IPS-18c (cell line): ENCODE measurements around the gene CACNA2D4.

Experiments used
- H3K4me3 ChIP-seq: 2 replicates; pipeline ENCODE4 v1.7.0; 2013; ENCODE audit warnings: low read depth, mild to moderate bottlenecking, low read length, moderate library complexity; ENCODE audit not compliant: insufficient read depth
- H3K9me3 ChIP-seq: one replicate; pipeline ENCODE4 v1.6.1; 2013; ENCODE audit warnings: mild to moderate bottlenecking, low read length, moderate library complexity; ENCODE audit not compliant: control insufficient read depth, insufficient read depth

The CACNA2D4 gene

GRCh38 chr12:1924996-1925683, 6.7 kb upstream of the CACNA2D4 start:
- no peak overlapping the region for H3K4me3 ChIP-seq
- peaks cover 3% of the 10 kb centered on the region for H3K9me3 ChIP-seq

GRCh38 chr12:1922985-1923384, 4.5 kb upstream of the CACNA2D4 start:
- Histone ChIP-seq H3K4me3 (no peak overlapping the region), H3K9me3 (peaks cover 3% of the 10 kb centered on the region)

GRCh38 chr12:1922075-1922709, 3.7 kb upstream of the CACNA2D4 start:
- H3K4me3 ChIP-seq, result no peak overlapping the region
- peaks cover 3% of the 10 kb centered on the region for H3K9me3 ChIP-seq

GRCh38 chr12:1920971-1921370, 2.5 kb upstream of the CACNA2D4 start:
- H3K4me3 ChIP-seq, result no peak overlapping the region
- H3K9me3 ChIP-seq, result peaks cover 3% of the 10 kb centered on the region

GRCh38 chr12:1920436-1920835, 2.0 kb upstream of the CACNA2D4 start:
- H3K9me3 ChIP-seq, result peaks cover 3% of the 10 kb centered on the region
- H3K4me3 ChIP-seq, result no peak overlapping the region

GRCh38 chr12:1919763-1920162, 1.3 kb upstream of the CACNA2D4 start:
- no peak overlapping the region for H3K4me3 ChIP-seq
- peaks cover 3% of the 10 kb centered on the region for H3K9me3 ChIP-seq

- no peak overlapping the region for H3K4me3 ChIP-seq
- peaks cover 3% of the 10 kb centered on the region for H3K9me3 ChIP-seq
These were observed 832 bp upstream of the CACNA2D4 start for GRCh38 chr12:1919284-1919683.

- H3K4me3 ChIP-seq, result no peak overlapping the region; the same call in 1 of the 2 replicates
- peaks cover 3% of the 10 kb centered on the region for H3K9me3 ChIP-seq
These were observed 408 bp upstream of the CACNA2D4 start for GRCh38 chr12:1918884-1919236.

- no peaks in the 10 kb centered on the region for H3K9me3 ChIP-seq
- H3K4me3 ChIP-seq, result no peak overlapping the region
These were observed 1.0 kb downstream of the CACNA2D4 start for GRCh38 chr12:1917172-1918070.

GRCh38 chr12:1916371-1917171, 1.9 kb downstream of the CACNA2D4 start:
- H3K9me3 ChIP-seq, result no peaks in the 10 kb centered on the region
- no peak overlapping the region for H3K4me3 ChIP-seq

- Histone ChIP-seq H3K9me3 (no peaks in the 10 kb centered on the region), H3K4me3 (no peak overlapping the region)
These were observed 3.1 kb downstream of the CACNA2D4 start for GRCh38 chr12:1915082-1915968.

GRCh38 chr12:1914114-1914911, 4.1 kb downstream of the CACNA2D4 start:
- H3K4me3 ChIP-seq, result no peak overlapping the region
- no peaks in the 10 kb centered on the region for H3K9me3 ChIP-seq

- Histone ChIP-seq H3K4me3 (no peak overlapping the region), H3K9me3 (no peaks in the 10 kb centered on the region)
These were observed 4.9 kb downstream of the CACNA2D4 start for GRCh38 chr12:1913377-1914113.

GRCh38 chr12:1912580-1913376, 5.7 kb downstream of the CACNA2D4 start:
- no peaks in the 10 kb centered on the region for H3K9me3 ChIP-seq
- no peak overlapping the region for H3K4me3 ChIP-seq
